Sciatic nerve (tissue), 2 donors: ENCODE results near the gene FPR3. TPM values are rescaled to one million over a fixed set of nuclear protein-coding genes. Genes with fewer than 3 reads are reported as not detected.
"Not testable (repeated sequence)": the region's sequence is repeated elsewhere in the genome, so short reads cannot be mapped to it uniquely, and the experiment has no call there.

Experiments
- ATAC-seq: fragments of 200-7000 bp; cut with Tn5 transposase; one replicate; pipeline ENCODE4 v1.9.1; 2020; ENCODE audit warnings: mild to moderate bottlenecking, moderate library complexity
- DNase-seq: peaks from one replicate; pipeline ENCODE4 v3.0.0-alpha.2; 2020; ENCODE audit warnings: low spot score
- intact Hi-C: fragments of 100-400 bp; cut with DNase I; formaldehyde crosslinking; loops from one replicate; pipeline ENCODE4 v1.14.2; 2022
- total RNA-seq: library from RNA; stranded (reverse); fragmentation: NEBNext Ultra II Directional; extraction: Animal tissue kit (Norgen Biotek cat#: 25700); gene quantifications from one replicate; pipeline ENCODE4 v1.2.1, GENCODE V29; 2021
- donor health status: DM: no; HTN: no; CAD: no.
- donor health status: DM: no; HTN: no; CAD: no.

The FPR3 gene
- 8.8 TPM for total RNA-seq

GRCh38 chr19:51794885-51795490 lies at the start of gene FPR3:
FPR3 (plus strand) TSS chr19:51795157; CDS start chr19:51823749, 28,592 bp downstream.
- DNase-seq (no peak), ATAC-seq (no peak)
- intact Hi-C loops, result no loop called here

DNA sequence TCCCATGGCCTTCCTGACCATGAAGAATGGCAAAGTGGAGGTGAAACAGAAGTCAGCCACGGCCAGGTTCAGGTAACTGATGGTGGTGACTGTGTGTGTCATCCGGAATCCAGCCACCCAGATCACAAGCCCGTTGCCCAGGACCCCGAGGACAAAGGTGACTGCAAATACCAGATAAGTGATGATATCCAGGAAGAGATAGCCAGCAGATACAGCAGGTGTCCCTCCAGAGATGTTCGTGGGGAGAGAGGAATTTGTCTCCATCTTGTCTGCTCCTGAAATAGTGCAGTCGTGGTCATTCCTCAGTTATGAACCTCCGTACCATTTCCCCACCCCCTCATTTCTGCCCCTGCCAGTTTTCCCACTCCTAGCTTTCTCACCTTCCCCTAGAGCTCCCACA lies 48.2 kb upstream of the FPR3 start:
- intact Hi-C loops, result no loop called here
- ATAC-seq, result no peak
- DNase-seq, result no peak

- DNase-seq (no peak), ATAC-seq (no peak)
- intact Hi-C loops, result no loop called here
Measured at GRCh38 chr19:51749979-51750378, 45.0 kb upstream of the FPR3 start.

- ATAC-seq (no peak), DNase-seq (no peak)
- intact Hi-C loops, result no loop called here
Measured at GRCh38 chr19:51750400-51751094, 44.4 kb upstream of the FPR3 start.

GRCh38 chr19:51751655-51752054 lies 43.3 kb upstream of the FPR3 start, which contains the start of gene FPR1:
FPR1 (minus strand) TSS chr19:51751878; CDS start chr19:51746994, 4,884 bp downstream.
- DNase-seq (no peak), ATAC-seq (peak; percentile 67)
- intact Hi-C loops, result no loop called here

GRCh38 chr19:51754109-51754508 lies 40.8 kb upstream of the FPR3 start:
- intact Hi-C loops, result no loop called here
- DNase-seq, result no peak
- peak; percentile 24 for ATAC-seq

DNA sequence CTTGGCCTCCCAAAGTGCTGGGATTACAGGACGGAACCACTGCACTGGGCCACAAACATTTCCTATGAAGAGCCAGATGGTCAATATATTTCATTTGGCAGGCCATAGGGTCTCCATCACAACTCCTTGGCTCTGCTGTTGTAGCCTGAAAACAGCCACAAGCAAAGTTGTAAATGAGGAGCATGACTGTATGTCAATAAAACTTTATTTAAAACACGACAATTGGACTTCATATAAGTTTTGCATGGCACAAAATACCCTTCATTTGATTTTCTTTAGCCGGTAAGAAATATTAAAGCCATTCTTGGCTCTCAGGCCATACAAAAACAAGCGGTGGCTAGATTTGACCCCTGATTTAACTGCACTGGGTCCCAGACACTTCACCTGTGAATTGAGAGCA lies 40.2 kb upstream of the FPR3 start:
- ATAC-seq (no peak), DNase-seq (no peak)
- intact Hi-C loops, result no loop called here

- no peak for ATAC-seq
- no peak for DNase-seq
- intact Hi-C loops, result no loop called here
Measured at GRCh38 chr19:51755571-51755970, 39.4 kb upstream of the FPR3 start.

- ATAC-seq (no peak), DNase-seq (no peak)
- intact Hi-C loops, result no loop called here
Measured at GRCh38 chr19:51760697-51761356, 34.1 kb upstream of the FPR3 start, which contains the start of gene FPR2. FPR2 (plus strand) TSS chr19:51761180; CDS start chr19:51768659, 7,479 bp downstream.

GRCh38 chr19:51761696-51762095 lies 33.3 kb upstream of the FPR3 start:
- intact Hi-C loops, result no loop called here

DNA sequence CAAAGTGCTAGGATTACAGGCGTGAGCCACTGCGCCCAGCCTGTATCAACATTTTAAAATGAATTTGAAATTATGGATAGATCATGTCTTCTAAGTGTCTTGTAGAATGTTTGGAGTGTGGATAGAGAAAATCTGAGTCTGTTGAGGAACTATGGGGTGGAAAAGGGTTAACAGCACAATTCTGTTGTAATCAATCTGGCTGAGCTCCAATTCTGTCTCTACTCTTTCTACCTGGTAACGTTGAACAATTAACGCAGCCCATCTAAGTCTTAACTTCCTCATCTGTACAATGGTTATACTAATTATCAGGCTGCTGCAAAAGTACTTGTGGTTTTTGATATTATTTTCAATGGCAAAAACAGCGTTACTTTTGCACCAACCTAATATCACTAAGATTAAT lies 29.9 kb upstream of the FPR3 start:
- no peak for ATAC-seq
- intact Hi-C loops, result no loop called here
- no peak for DNase-seq

More at GRCh38 chr19:51761696-51762095, 33.3 kb upstream of the FPR3 start:
- no peak for DNase-seq
- ATAC-seq, result no peak

DNA sequence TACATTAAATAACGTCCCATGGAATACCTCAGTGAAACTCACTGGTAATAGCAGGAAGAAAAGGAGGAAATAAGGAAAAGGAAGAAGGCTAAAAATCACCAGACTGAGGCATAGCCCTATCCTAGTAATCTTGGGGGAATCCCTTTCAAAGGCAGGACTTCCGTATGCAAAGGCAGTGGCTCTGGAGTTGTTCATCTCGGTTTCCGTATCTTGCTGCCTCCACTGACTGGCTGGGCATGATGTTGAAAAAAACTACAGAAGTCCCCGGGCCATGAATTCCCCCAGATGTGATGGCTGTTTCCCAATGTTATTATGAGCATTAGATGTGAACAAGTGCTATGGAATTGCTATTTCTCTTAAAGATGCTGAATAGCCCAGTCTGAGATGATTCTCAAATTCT lies 28.5 kb upstream of the FPR3 start:
- DNase-seq (no peak), ATAC-seq (no peak)
- intact Hi-C loops, result no loop called here

DNA sequence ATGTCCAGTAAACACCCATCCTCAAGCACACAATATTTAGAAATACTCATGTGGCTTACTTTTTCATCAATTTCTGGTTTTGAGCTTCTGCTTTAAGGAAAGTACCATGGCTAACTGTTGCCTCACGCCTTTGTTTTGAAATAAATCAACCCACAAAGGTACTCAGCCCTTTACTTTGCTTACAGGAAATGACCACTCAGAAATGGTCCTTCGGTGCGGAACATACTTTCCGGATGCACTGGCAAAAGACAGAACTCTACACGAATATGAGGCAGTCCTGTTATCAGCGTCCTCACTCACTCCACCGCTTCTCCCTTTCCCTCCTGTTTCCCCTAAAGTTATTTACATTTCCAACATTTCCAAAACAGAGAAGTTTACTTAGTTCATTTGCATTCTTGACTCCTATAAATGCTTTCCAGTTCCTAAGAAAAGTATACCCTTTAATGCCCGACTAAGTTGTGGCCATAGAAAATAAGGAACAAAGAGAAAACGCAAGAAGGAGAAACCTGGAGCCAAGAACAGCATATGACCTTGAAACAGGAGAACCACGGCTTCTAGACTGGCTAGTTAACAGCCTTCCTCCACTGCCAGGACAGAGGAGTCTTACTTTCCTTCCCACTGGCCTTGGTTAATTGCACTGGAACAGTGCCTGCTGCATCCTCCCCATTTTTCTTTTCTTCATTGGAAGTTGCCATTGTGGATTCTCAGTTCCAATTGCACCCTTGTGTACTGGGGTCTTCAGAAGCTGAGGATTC lies 23.4 kb upstream of the FPR3 start:
- DNase-seq (no peak), ATAC-seq (no peak)
- intact Hi-C loops, result no loop called here

- intact Hi-C loops, result no loop called here
- no peak for DNase-seq
- no peak for ATAC-seq
Measured at GRCh38 chr19:51772977-51773376, 22.0 kb upstream of the FPR3 start.

GRCh38 chr19:51776561-51776960 lies 18.4 kb upstream of the FPR3 start:
- intact Hi-C loops, DNase-seq, ATAC-seq: not testable (repeated sequence)

- DNase-seq, result peak; percentile 69
- ATAC-seq, result peak; percentile 90
Measured at GRCh38 chr19:51777570-51778462, 17.1 kb upstream of the FPR3 start.

DNA sequence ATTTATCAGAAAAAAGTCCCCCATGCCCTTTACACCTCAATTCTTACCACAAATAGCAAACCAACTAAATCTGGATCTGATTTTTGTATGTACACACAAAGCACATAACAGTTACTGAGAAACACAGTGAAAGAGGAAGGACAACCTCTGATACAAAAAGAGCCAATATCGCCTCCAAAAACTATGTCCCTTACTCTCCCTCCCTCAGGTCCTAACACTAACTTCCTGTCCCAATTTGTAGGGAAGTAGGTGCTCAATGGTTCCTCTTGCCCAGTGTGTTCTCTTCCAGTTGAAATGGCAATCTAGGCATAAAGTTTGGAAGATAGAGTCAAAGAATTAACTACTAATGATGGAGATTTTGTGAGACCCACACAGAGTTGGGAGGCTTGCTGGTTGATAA lies 15.8 kb upstream of the FPR3 start:
- ATAC-seq (no peak), DNase-seq (no peak)
- intact Hi-C loops, result no loop called here

More at GRCh38 chr19:51777570-51778462, 17.1 kb upstream of the FPR3 start:
- intact Hi-C loops, result no loop called here

- ATAC-seq, result no peak
- no peak for DNase-seq
- intact Hi-C loops, result no loop called here
Measured at GRCh38 chr19:51779703-51780102, 15.3 kb upstream of the FPR3 start.
